WI38 (cell line): ENCODE results near the gene LYST.

Source experiments
- H3K4me3 ChIP-seq: 2 replicates; pipeline ENCODE4 v1.5.1; 2011; ENCODE audit warnings: low read depth, mild to moderate bottlenecking, control low read depth, low read length
- TF ChIP-seq, protein P1 (sequence below): IDR thresholded peaks from 2 replicates; pipeline ENCODE4 v1.5.1; 2012; ENCODE audit warnings: low read depth, mild to moderate bottlenecking, control low read depth, low read length

Gene LYST

GRCh38 chr1:235613602-235614001, 253.1 kb downstream of the LYST start:
- H3K4me3 ChIP-seq: no peak overlapping the region
- TF ChIP-seq, protein P1, sequence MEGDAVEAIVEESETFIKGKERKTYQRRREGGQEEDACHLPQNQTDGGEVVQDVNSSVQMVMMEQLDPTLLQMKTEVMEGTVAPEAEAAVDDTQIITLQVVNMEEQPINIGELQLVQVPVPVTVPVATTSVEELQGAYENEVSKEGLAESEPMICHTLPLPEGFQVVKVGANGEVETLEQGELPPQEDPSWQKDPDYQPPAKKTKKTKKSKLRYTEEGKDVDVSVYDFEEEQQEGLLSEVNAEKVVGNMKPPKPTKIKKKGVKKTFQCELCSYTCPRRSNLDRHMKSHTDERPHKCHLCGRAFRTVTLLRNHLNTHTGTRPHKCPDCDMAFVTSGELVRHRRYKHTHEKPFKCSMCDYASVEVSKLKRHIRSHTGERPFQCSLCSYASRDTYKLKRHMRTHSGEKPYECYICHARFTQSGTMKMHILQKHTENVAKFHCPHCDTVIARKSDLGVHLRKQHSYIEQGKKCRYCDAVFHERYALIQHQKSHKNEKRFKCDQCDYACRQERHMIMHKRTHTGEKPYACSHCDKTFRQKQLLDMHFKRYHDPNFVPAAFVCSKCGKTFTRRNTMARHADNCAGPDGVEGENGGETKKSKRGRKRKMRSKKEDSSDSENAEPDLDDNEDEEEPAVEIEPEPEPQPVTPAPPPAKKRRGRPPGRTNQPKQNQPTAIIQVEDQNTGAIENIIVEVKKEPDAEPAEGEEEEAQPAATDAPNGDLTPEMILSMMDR: no peak

DNA sequence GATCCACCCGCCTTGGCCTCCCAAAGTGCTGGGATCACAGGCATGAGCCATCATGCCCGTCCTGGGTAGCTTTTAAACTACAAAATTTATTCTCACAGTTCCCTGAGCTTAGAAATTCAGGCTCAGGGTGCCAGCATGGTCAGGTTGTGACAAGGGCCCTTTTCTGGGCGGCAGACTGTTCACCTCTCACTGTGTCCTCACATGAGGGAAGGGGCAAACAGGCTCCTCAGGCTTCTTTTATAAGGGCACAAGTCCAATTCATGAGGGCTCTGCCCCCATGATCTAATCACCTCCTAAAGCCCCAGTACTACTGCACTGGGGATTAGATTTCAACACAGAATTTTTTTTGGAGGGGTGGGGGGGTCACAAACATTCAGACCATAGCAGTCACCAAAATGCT, 253.9 kb downstream of the LYST start:
- TF ChIP-seq, protein P1: no peak
- no peak overlapping the region for H3K4me3 ChIP-seq
